ENCODE data around the gene VIL1. TPM values are rescaled to one million over a fixed set of nuclear protein-coding genes. Genes with fewer than 3 reads are reported as not detected.

VIL1 gene
- total RNA-seq, 1 experiment from 2014 or later = 4.2 TPM

DNA sequence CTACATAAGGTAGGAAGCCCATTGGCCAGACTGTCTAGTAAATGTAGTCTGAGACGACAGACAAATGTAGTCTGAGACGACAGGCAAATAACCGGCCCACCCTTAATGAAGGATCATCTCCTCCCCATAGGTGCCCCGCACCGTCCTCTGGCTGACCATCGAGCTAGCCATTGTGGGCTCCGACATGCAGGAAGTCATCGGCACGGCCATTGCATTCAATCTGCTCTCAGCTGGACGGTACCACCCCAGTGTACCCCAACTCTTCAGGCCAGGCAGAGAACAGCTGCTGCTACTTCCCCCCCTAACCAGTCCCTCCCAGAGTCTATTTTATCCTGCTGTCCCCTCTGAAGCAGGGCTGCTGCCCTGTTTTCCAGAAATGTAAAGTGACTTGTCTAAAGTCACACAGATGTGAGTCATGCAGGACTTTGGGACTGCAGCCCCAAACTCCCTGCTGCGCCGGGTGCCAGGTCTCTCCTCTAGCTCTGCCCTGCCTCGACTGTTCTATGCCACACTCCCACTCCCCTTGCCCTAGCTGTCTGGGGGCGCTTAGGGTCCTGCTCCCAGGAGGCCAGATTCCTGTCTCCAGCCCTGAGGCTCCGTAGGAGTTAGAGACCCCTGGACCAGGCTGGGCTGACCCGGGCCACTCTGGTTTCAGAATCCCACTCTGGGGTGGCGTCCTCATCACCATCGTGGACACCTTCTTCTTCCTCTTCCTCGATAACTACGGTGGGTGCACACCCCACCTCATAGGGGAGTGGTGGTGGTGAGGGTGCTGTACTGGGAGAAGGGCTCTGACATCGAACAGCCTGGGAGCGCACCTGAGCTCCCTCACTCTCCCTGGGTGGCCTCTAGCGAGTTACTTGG, 32.2 kb upstream of the VIL1 start:
- H3K4me3 Mint-ChIP-seq = peak overlapping the region; percentile 71 to 86
- Histone ChIP-seq H3K4me1 (ENCODE audit: insufficient read depth, low read length) (no peaks in the 10 kb centered on the region), H3T11ph (ENCODE audit: low read length) (no peak overlapping the region), H3K18ac (ENCODE audit: insufficient read length, low read depth, low read length) (no peak overlapping the region), H2BK120ac (ENCODE audit: low read depth, low read length, poor library complexity, severe bottlenecking) (no peak overlapping the region), H3K4ac (ENCODE audit: low read depth, low read length) (no peak overlapping the region), H2AK5ac (ENCODE audit: insufficient read length, low read length) (no peak overlapping the region), H3K79me1 (ENCODE audit: insufficient read depth, low read depth, low read length, poor library complexity, severe bottlenecking) (no peaks in the 10 kb centered on the region), H3K27me3 (ENCODE audit: insufficient read depth, low read length) (peaks cover 2% of the 10 kb centered on the region; the same call in 1 of the 2 replicates), H3K9me3 (ENCODE audit: control insufficient read depth, low read depth, low read length) (no peaks in the 10 kb centered on the region), H2BK15ac (ENCODE audit: low read depth, low read length) (no peak overlapping the region), H3K23me2 (ENCODE audit: insufficient read length, low read depth, low read length, poor library complexity, severe bottlenecking) (peaks cover 6% of the 10 kb centered on the region), H3K9ac (ENCODE audit: extremely low read depth, insufficient read length, low read length) (no peak overlapping the region), H3K79me2 (ENCODE audit: insufficient read depth, low read length) (no peaks in the 10 kb centered on the region), H3K56ac (ENCODE audit: insufficient read length, low read depth, low read length) (no peak overlapping the region), H2BK20ac (ENCODE audit: low read depth, low read length, poor library complexity, severe bottlenecking) (no peak overlapping the region), H3K14ac (ENCODE audit: insufficient read depth, low read length) (no peak overlapping the region; the same call in 1 of the 2 replicates), H4K8ac (replicated peaks; ENCODE audit: insufficient read length, low read depth, low read length) (no peak overlapping the region), H2AFZ (ENCODE audit: low read length) (no peak overlapping the region), H2BK12ac (ENCODE audit: insufficient read length, low read depth, low read length) (no peak overlapping the region), H4K20me1 (ENCODE audit: control insufficient read depth, insufficient read depth, insufficient read length) (no peaks in the 10 kb centered on the region), H4K91ac (ENCODE audit: insufficient read length, low read depth, low read length) (no peak overlapping the region), H3K27ac (ENCODE audit: insufficient read length, low read depth, low read length) (no peak overlapping the region), H4K5ac (ENCODE audit: insufficient read length, low read depth, low read length) (no peak overlapping the region), H2BK5ac (ENCODE audit: insufficient read length, low read length) (no peak overlapping the region), H3K23ac (ENCODE audit: insufficient read length, low read depth, low read length) (no peak overlapping the region), H3K4me2 (ENCODE audit: insufficient read depth, insufficient read length, low read length) (peak overlapping the region; percentile 54)
- no peaks in the 10 kb centered on the region for H3K9me3 Mint-ChIP-seq
- H3K36me3 Mint-ChIP-seq (ENCODE audit: insufficient read depth in 1 of 3, low read depth in 3 of 3) = no peaks in the 10 kb centered on the region
- peaks cover 48% of the 10 kb centered on the region for H3K27me3 Mint-ChIP-seq (ENCODE audit: low read depth)
- DNase-seq = peak; percentile 45
- H3K27ac Mint-ChIP-seq = no peak overlapping the region; a peak in 2 of 7 replicates
- TF ChIP-seq, protein P1, sequence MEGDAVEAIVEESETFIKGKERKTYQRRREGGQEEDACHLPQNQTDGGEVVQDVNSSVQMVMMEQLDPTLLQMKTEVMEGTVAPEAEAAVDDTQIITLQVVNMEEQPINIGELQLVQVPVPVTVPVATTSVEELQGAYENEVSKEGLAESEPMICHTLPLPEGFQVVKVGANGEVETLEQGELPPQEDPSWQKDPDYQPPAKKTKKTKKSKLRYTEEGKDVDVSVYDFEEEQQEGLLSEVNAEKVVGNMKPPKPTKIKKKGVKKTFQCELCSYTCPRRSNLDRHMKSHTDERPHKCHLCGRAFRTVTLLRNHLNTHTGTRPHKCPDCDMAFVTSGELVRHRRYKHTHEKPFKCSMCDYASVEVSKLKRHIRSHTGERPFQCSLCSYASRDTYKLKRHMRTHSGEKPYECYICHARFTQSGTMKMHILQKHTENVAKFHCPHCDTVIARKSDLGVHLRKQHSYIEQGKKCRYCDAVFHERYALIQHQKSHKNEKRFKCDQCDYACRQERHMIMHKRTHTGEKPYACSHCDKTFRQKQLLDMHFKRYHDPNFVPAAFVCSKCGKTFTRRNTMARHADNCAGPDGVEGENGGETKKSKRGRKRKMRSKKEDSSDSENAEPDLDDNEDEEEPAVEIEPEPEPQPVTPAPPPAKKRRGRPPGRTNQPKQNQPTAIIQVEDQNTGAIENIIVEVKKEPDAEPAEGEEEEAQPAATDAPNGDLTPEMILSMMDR (conservative IDR thresholded peaks at IDR 0.05) = no peak
- H3K4me1 Mint-ChIP-seq = peaks cover 5 to 10% of the 10 kb centered on the region in 2 experiments; a peak in 3 of 4 replicates
- whole genome bisulfite sequencing (ENCODE audit: extremely low coverage, insufficient read length, low lambda C conversion rate) = no CpG with 5 or more reads among the region's 23 CpGs

Data from H9 (cell line).